ENCODE data around the gene VCPKMT.

GRCh38 chr14:50116181-50116956 is at the start of gene VCPKMT:
- TF ChIP-seq POLR2A (IDR thresholded peaks at IDR 0.05) = peak; percentile 86 to 88
- TF ChIP-seq CTCF (IDR thresholded peaks at IDR 0.05) = no peak

Measured in uterus (tissue), 2 donors.